ENCODE results near the gene GAREM2.

The GAREM2 gene

GRCh38 chr2:26203906-26204305 is 31.0 kb downstream of the GAREM2 start:
- no peak overlapping the region for H3K4me3 ChIP-seq (ENCODE audit: low read depth, low read length)
- no peaks in the 10 kb centered on the region for H3K9me3 ChIP-seq
- no peak for TF ChIP-seq CTCF (IDR thresholded peaks at IDR 0.05; ENCODE audit: low read depth, low read length)
- H3K36me3 ChIP-seq: peaks cover 69% of the 10 kb centered on the region
- no peaks in the 10 kb centered on the region for H3K4me1 ChIP-seq
- H3K27me3 ChIP-seq: no peaks in the 10 kb centered on the region
- no peak for DNase-seq

GRCh38 chr2:26212011-26212410 is 39.1 kb downstream of the GAREM2 start:
- H3K9me3 ChIP-seq: no peaks in the 10 kb centered on the region
- peaks cover 89% of the 10 kb centered on the region for H3K36me3 ChIP-seq
- no peak overlapping the region for H3K4me3 ChIP-seq (ENCODE audit: low read depth, low read length)
- H3K27me3 ChIP-seq: no peaks in the 10 kb centered on the region
- no peaks in the 10 kb centered on the region for H3K4me1 ChIP-seq
- no peak for DNase-seq
- no peak for TF ChIP-seq CTCF (IDR thresholded peaks at IDR 0.05; ENCODE audit: low read depth, low read length)

GRCh38 chr2:26214759-26215158 is 41.9 kb downstream of the GAREM2 start:
- peaks cover 86% of the 10 kb centered on the region for H3K36me3 ChIP-seq
- no peak for DNase-seq
- no peaks in the 10 kb centered on the region for H3K4me1 ChIP-seq
- H3K9me3 ChIP-seq: no peaks in the 10 kb centered on the region
- TF ChIP-seq CTCF (IDR thresholded peaks at IDR 0.05; ENCODE audit: low read depth, low read length): no peak
- H3K4me3 ChIP-seq (ENCODE audit: low read depth, low read length): no peak overlapping the region
- H3K27me3 ChIP-seq: no peaks in the 10 kb centered on the region

GRCh38 chr2:26215833-26216232 is 42.9 kb downstream of the GAREM2 start:
- H3K4me3 ChIP-seq (ENCODE audit: low read depth, low read length): no peak overlapping the region
- H3K4me1 ChIP-seq: no peaks in the 10 kb centered on the region
- no peaks in the 10 kb centered on the region for H3K27me3 ChIP-seq
- DNase-seq: no peak
- no peaks in the 10 kb centered on the region for H3K9me3 ChIP-seq
- H3K36me3 ChIP-seq: peaks cover 86% of the 10 kb centered on the region
- TF ChIP-seq CTCF (IDR thresholded peaks at IDR 0.05; ENCODE audit: low read depth, low read length): no peak

GRCh38 chr2:26216587-26216986 is 43.7 kb downstream of the GAREM2 start:
- Histone ChIP-seq H3K27me3 (no peaks in the 10 kb centered on the region), H3K9me3 (no peaks in the 10 kb centered on the region), H3K4me1 (no peaks in the 10 kb centered on the region), H3K4me3 (ENCODE audit: low read depth, low read length) (no peak overlapping the region), H3K36me3 (peaks cover 86% of the 10 kb centered on the region)
- no peak for DNase-seq
- TF ChIP-seq CTCF (IDR thresholded peaks at IDR 0.05; ENCODE audit: low read depth, low read length): no peak

GRCh38 chr2:26217720-26218119 is 44.8 kb downstream of the GAREM2 start:
- Histone ChIP-seq H3K27me3 (no peaks in the 10 kb centered on the region), H3K4me1 (no peaks in the 10 kb centered on the region), H3K9me3 (no peaks in the 10 kb centered on the region), H3K36me3 (peaks cover 86% of the 10 kb centered on the region), H3K4me3 (ENCODE audit: low read depth, low read length) (no peak overlapping the region)
- TF ChIP-seq CTCF (IDR thresholded peaks at IDR 0.05; ENCODE audit: low read depth, low read length): no peak
- DNase-seq: no peak
